ENCODE results near the gene PTPRO.

- no peak for TF ChIP-seq CTCF (IDR thresholded peaks at IDR 0.05)
- no peak for TF ChIP-seq POLR2A (IDR thresholded peaks at IDR 0.05)
Measured at GRCh38 chr12:15356951-15357364, 34.6 kb downstream of the PTPRO start.
